Islet precursor cell (in vitro differentiated cells): ENCODE data around the gene DHX38.
A peak's percentile ranks its signal among the peaks of the same experiment; 100 is the strongest.

Experiments used
- DNase-seq: peaks from one replicate; pipeline ENCODE4 v3.0.0-alpha.2; 2018

DHX38 gene

GRCh38 chr16:72084445-72084844 is 9.2 kb upstream of the DHX38 start:
- DNase-seq = no peak

- DNase-seq = no peak
Measured at GRCh38 chr16:72085002-72085401, 8.6 kb upstream of the DHX38 start.

DNA sequence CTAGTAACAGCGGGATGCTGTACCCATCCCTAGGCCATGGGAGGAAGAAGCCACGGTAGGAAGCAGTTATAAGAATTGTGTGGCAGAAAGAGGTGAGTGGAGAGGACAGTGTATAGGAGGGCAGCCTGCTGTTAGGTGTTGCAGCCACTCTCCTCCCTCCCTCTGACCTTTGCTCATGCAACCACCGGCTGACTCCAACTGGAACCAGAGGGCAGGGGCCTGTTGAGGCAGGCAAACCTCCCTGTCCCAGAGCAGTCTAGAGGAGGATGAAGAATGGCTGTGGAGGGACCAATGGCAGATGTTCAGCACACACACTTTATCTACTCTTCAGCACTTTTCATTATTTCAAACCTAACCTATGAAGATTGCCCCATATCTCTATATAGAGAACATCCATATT is 2.4 kb upstream of the DHX38 start:
- no peak for DNase-seq

DNA sequence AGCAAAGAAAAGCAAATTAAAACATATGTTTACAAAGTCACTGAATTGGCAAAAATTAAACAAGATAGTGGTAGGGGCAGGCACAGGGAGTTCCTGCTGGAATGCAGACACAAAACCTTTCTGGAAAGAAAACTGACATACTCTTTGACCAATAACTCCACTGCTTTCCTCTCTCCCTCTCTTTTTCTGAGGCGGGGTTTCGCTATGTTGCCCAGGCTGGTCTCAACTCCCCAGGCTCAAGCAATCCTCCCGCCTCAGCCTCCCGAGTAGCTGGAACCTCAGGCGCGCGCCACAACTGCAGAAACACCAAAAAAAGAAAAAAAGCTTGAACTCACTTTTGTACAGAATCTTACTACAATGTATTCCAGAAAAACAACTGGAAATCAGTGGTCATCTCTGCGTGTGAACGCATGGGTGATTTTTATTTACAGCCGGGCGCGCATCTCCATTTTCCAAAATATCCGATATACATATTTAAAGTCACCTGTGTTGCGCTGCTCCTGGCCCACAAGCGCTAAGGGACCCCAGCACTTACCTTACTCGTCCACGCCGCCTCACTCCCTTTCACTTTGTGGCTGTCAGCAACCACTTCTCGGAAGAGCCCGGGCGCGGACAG is 707 bp upstream of the DHX38 start:
- peak; percentile 66 for DNase-seq

- no peak for DNase-seq
Measured at GRCh38 chr16:72094266-72094610, 591 bp downstream of the DHX38 start.

DNA sequence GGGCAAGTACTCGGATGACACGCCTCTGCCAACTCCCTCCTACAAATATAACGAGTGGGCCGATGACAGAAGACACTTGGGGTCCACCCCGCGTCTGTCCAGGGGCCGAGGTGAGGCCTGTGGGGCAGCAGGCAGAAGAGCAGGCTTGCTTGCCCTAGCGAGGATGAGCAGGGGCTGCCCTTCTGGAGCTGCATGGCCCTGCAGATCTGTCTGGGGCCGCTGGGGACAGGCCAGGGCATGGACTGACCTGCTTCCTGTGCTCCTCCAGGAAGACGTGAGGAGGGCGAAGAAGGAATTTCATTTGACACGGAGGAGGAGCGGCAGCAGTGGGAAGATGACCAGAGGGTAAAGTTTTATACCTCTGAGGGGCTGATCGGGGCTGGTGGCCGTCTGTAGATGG is 5.3 kb downstream of the DHX38 start:
- peak; percentile 68 for DNase-seq

DNA sequence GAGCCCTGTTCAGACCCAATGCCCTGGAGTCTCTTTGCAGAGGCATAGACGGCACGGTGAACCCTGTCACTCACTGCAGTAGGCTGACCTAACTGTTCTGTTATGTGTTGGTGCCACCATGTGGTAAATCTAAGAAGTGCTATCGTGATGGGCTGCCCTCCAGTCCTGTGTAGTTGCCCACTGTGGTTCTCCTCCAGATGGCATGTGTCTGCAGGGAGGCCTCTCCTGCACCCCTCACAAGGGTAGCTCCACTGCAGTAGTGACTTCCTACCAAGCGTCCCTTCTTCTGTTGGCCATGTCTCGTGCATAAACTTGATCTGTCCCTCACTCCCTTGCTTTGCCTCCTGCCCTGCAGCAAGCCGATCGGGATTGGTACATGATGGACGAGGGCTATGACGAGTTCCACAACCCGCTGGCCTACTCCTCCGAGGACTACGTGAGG is 5.8 kb downstream of the DHX38 start:
- peak; percentile 84 for DNase-seq

- no peak for DNase-seq
Measured at GRCh38 chr16:72101195-72101594, 7.5 kb downstream of the DHX38 start.

DNA sequence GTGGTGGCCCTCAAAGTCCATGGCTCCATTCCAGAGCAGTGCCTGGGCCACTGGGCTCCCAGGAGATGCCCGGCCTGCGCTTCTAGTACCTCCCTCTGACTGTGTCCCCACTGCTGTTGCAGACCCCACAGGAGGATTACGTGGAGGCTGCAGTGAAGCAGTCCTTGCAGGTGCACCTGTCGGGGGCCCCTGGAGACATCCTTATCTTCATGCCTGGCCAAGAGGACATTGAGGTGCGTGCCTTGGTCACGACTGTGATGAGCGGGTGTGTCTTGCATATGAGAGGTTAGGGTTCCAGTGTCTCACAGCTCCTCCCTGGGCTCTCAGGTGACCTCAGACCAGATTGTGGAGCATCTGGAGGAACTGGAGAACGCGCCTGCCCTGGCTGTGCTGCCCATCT is 11.3 kb downstream of the DHX38 start:
- DNase-seq = no peak

GRCh38 chr16:72105978-72106377 is 12.3 kb downstream of the DHX38 start:
- DNase-seq = no peak

- no peak for DNase-seq
Measured at GRCh38 chr16:72107371-72107770, 13.7 kb downstream of the DHX38 start.

GRCh38 chr16:72108353-72109102 is 14.9 kb downstream of the DHX38 start:
- DNase-seq = no peak

DNA sequence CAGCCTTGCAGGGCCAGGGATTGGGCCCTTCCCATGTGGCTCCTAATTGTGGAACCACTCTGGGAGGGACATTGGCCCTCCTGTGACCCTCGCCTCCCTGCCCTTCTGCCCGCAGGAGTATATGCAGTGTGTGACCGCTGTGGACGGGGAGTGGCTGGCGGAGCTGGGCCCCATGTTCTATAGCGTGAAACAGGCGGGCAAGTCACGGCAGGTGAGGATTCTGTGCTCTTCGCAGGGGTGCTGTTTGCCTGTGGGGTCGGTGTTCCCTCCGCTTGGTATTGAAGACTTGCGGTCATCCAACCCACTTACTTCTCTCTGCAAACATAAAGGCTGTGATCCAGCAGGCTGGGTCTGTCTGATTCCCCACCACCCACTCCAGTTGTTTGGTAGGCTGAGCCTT is 15.7 kb downstream of the DHX38 start:
- DNase-seq = no peak

- no peak for DNase-seq
Measured at GRCh38 chr16:72109966-72110530, 16.4 kb downstream of the DHX38 start.

- no peak for DNase-seq
Measured at GRCh38 chr16:72110662-72111615, 17.3 kb downstream of the DHX38 start.

DNA sequence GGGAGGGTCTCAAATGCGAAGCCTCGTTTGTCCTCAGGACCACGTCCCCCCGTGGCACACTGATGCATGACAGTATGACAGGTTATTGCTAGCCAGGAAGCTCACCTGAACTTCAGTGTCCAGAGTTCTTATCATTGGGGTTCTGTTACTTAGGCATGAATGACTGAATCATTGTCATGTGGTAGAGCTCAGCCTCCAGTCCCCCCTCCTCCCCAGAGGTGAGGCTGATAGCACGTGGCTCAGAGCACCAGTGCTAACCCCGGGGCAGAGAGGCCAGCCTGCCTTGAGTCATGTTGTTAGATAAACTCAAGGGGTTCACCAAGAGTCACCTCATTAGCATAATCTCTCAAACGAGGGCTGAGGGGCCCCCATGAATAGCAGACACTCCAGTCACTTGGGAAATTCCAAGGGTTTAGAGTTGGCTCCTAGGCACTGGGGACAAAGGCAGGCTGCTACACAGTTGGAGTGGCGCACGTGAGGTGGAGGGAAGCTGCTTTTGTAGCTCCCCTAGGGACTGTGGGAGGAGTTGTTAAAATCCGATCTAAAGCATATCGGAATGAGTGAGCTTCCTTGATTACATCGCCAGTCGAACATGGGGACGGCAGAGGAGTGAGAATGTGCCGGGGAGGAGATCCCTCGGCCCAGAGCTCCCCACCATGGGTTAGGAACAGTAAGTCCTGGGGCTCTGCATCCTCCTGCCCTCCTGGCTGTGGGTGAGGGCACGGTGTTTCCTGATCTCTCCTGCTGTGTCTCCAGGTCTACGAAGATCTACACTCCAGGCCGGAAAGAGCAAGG is 18.2 kb downstream of the DHX38 start:
- no peak for DNase-seq

GRCh38 chr16:72112452-72112792 is 18.8 kb downstream of the DHX38 start:
- DNase-seq = no peak

DNA sequence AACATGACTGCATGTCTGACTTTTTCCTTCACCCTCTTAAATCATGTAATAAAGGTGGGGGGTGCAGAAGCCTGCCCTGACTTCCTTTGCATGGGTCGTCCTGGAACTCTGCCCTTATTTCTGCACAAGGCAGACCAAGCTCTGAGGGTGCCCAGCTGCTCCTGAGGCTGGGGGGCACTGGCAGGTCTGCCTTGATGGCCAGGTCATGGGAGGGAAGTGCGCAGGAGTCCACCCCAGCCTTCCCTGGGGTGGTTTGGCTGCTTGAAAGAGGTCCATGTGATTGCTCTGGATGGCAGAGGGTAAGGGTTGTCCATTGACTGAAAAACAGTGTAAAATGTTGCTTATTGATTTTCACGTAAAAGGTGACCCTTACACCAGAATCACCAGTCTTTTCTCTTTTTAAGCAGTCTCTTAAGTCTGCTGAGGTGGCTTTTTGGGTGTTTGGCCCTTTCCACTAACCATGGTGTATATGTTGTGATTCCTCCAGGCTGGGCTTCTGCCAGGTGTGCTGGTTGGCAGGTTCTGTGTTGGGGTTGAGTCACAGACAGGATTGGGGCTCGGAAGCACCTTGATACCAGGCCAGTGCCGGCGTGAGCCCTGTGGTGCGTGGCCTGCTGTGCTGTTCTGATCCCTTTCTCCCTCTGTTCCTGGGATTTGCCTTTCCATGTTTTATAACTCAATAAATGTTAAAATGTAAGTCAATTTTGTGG is 19.4 kb downstream of the DHX38 start:
- DNase-seq = no peak

DNA sequence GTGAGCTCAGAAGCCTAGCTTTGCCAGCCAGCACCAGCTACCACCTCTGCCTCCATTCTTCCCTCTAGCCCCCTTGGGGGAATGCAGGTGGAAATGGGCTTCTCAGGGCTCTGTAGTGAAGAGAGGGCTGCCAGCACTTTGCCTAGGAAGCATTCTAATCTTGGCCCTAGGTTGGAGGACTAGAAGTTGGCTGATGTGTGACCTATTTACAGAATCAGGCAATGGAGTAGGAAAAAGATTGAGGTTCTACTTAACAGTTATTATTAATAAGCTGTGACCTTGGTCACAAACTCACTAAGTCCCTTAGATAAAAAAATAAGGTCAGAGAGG is 19.9 kb downstream of the DHX38 start:
- no peak for DNase-seq

GRCh38 chr16:72120026-72120425 is 26.4 kb downstream of the DHX38 start:
- DNase-seq = no peak

DNA sequence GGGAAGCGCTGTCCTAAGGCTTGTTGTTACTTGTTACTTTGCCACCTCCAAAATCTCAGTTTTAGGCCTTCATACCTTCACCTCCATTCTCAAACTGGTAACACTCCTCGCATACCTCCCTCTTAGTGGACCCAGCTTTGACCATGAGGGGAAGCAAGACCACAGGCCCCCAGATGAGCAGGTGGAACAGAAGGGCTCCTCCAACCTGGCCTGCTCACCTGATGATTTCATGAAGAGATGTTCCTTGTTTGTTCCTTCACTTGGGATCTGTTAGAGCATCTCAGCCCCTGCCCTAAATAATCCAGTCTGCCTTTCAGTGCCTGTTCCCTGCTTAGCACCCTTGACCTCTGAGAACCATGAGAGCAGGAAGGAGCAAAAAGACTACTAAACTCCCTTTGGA is 28.7 kb downstream of the DHX38 start:
- no peak for DNase-seq

GRCh38 chr16:72122916-72123315 is 29.3 kb downstream of the DHX38 start:
- DNase-seq = no peak
